GM12873 (cell line): ENCODE data around the gene WASHC4.

ENCODE experiments used
- CTCF ChIP-seq: IDR thresholded peaks from 2 replicates; pipeline ENCODE4 v1.5.1; 2012; ENCODE audit warnings: low read depth, mild to moderate bottlenecking, moderate library complexity, low read length, control low read depth; ENCODE audit not compliant: insufficient read depth; ENCODE audit errors: missing control alignments

WASHC4 gene

GRCh38 chr12:105100207-105100985, 7.1 kb upstream of the WASHC4 start:
- no peak for TF ChIP-seq CTCF

DNA sequence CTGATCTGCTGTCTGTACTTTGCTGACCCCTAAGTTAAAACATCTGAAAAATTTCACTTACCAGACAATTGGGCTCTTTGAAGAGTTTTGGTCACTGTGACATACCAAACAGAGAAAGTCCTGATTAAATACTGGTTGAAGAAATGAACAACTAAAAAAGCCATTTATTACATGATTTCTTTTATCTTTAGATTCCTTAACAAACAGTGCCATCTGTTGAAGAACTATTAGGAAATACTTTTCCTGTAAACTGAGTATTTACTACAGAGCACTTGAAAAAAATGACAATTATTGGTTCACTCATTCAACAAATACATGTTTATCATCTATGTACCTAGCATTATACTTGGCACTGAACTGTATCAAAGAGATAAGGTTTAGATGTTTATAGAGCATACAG, 6.5 kb upstream of the WASHC4 start:
- no peak for TF ChIP-seq CTCF

DNA sequence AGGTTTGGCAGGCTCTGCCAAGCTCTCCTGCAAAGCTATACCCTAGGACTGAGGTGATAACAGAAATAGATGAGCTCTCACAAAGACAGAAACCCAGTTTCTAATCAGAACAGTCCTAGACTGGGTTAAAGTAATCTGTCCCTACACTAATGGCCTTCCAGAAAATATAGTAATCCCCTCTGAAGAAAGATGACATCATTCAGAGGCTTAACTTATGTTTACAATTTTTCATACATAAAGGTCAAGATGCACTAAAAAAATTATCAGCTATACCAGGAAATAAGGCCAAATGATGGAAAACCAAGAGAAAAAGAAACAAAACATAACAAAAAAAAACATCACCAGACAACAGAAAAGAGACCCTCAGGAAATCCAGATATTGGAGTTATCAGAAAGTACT, 4.9 kb upstream of the WASHC4 start:
- no peak for TF ChIP-seq CTCF

GRCh38 chr12:105104762-105105161, 2.8 kb upstream of the WASHC4 start:
- no peak for TF ChIP-seq CTCF

- no peak for TF ChIP-seq CTCF
Measured at GRCh38 chr12:105106621-105107020, 910 bp upstream of the WASHC4 start.

- no peak for TF ChIP-seq CTCF
Measured at GRCh38 chr12:105107171-105107493, 399 bp upstream of the WASHC4 start.

DNA sequence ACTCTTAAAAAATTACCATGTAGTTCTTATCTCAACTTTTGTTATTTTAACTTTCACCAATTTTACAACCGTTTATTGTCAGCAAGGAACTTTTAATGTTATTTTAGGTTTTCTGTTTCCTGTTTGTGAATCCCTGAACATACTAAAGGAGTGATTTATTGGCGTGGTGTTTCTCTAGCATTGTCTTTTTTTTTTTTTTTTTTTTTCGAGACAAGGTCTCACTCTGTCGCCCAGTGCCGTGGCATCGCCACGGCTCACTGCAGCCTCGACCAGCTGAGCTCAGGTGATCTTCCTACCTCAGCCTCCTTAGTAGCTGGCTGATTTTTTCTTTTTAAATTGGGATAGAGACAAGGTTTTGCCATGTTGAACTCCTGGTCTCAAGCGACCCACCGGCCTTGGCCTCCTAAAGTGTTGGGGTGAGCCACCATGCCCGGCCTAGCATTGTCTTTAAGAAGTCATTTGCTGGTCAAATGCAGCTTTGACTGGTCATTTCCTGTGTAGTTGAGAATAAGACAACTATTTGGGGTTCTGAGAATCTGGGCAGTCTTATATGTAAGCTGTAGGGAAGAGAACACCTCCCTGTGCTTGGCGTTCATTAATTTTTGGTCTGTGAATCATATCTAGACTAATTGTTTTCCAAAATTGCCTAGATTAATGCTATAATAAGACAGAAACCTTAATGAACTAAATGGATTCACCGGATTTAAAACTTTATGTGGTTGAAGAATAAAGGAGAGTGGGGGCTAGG, 2.1 kb downstream of the WASHC4 start:
- TF ChIP-seq CTCF: no peak
